ENCODE results near the gene KDELR3. TPM values are rescaled to one million over a fixed set of nuclear protein-coding genes. Genes with fewer than 3 reads are reported as not detected.

KDELR3 gene
- total and polyA plus RNA-seq, 2 experiments from 2014 or later = 5.6 to 5.7 TPM

DNA sequence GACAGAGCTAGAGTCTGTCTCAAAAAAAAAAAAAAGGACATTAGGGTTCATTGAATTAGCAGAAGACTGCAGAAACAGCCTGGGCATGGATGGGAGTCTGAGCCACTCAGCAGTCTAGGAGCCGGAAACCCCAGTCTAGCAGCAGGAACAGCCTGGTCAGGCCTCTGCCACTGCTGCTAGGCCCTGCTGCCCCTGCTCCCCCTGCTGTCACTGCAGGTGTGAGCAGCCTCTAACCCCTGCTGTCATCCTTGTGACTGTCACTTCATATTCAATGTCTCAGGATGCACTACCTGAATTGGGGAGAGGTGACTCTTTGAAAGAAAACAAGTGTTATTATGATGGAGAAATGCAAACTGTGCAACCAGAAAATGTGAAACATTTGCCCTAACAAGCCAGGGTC lies 45.2 kb downstream of the KDELR3 start:
- Histone ChIP-seq H3F3A (replicated peaks; ENCODE audit: low read depth) (peaks cover 13% of the 10 kb centered on the region; the same call in 1 of the 2 replicates), H3K9me2 (ENCODE audit: insufficient read depth) (no peaks in the 10 kb centered on the region), H3K27ac (ENCODE audit: low read depth) (peak overlapping the region; percentile 70; the same call in 1 of the 2 replicates), H3K4me2 (peak overlapping the region; percentile 40), H4K20me1 (replicated peaks; ENCODE audit: insufficient read depth) (no peaks in the 10 kb centered on the region), H3K4me3 (no peak overlapping the region), H3K79me2 (replicated peaks; ENCODE audit: insufficient read depth) (no peaks in the 10 kb centered on the region), H2AFZ (no peak overlapping the region), H3K36me3 (ENCODE audit: insufficient read depth) (no peaks in the 10 kb centered on the region), H3K4me1 (ENCODE audit: insufficient read depth) (peaks cover 23% of the 10 kb centered on the region), H3K27me3 (ENCODE audit: insufficient read depth) (no peaks in the 10 kb centered on the region)
- H3K27ac Mint-ChIP-seq = peak overlapping the region; percentile 87; the same call in 1 of the 2 replicates
- TF ChIP-seq POLR2AphosphoS5 (IDR thresholded peaks at IDR 0.05; ENCODE audit: low read depth) (no peak), REST (IDR thresholded peaks at IDR 0.05; ENCODE audit: unreplicated experiment) (no peak), STAT1 (IDR thresholded peaks at IDR 0.05; ENCODE audit: unreplicated experiment) (no peak), CREB1 (CRISPR knock-in tag; IDR thresholded peaks at IDR 0.05; ENCODE audit: low read depth) (no peak), ZNF114 (CRISPR knock-in tag; IDR thresholded peaks at IDR 0.05) (no peak), EZH2 (IDR thresholded peaks at IDR 0.05; ENCODE audit: low read depth, unreplicated experiment) (no peak), JUNB (IDR thresholded peaks at IDR 0.05; ENCODE audit: unreplicated experiment) (no peak), EZH2phosphoT487 (IDR thresholded peaks at IDR 0.05; ENCODE audit: unreplicated experiment) (no peak), NANOG (IDR thresholded peaks at IDR 0.05; ENCODE audit: borderline replicate concordance) (peak; percentile 19; the same call in 1 of the 2 replicates), ZNF462 (CRISPR knock-in tag; IDR thresholded peaks at IDR 0.05) (no peak), ZNF331 (CRISPR knock-in tag; IDR thresholded peaks at IDR 0.05; ENCODE audit: low read depth) (no peak)
- TF ChIP-seq, protein P1, sequence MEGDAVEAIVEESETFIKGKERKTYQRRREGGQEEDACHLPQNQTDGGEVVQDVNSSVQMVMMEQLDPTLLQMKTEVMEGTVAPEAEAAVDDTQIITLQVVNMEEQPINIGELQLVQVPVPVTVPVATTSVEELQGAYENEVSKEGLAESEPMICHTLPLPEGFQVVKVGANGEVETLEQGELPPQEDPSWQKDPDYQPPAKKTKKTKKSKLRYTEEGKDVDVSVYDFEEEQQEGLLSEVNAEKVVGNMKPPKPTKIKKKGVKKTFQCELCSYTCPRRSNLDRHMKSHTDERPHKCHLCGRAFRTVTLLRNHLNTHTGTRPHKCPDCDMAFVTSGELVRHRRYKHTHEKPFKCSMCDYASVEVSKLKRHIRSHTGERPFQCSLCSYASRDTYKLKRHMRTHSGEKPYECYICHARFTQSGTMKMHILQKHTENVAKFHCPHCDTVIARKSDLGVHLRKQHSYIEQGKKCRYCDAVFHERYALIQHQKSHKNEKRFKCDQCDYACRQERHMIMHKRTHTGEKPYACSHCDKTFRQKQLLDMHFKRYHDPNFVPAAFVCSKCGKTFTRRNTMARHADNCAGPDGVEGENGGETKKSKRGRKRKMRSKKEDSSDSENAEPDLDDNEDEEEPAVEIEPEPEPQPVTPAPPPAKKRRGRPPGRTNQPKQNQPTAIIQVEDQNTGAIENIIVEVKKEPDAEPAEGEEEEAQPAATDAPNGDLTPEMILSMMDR (conservative IDR thresholded peaks at IDR 0.05; ENCODE audit: low read depth in 2 of 2) = peak; percentile 49 to 65
- TF ChIP-seq, protein P2, sequence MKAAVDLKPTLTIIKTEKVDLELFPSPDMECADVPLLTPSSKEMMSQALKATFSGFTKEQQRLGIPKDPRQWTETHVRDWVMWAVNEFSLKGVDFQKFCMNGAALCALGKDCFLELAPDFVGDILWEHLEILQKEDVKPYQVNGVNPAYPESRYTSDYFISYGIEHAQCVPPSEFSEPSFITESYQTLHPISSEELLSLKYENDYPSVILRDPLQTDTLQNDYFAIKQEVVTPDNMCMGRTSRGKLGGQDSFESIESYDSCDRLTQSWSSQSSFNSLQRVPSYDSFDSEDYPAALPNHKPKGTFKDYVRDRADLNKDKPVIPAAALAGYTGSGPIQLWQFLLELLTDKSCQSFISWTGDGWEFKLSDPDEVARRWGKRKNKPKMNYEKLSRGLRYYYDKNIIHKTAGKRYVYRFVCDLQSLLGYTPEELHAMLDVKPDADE (IDR thresholded peaks at IDR 0.05) = no peak
- no peaks in the 10 kb centered on the region for H3K9me3 Mint-ChIP-seq
- peaks cover 34% of the 10 kb centered on the region for H3K4me1 Mint-ChIP-seq
- peaks cover 17% of the 10 kb centered on the region for H3K27me3 Mint-ChIP-seq (ENCODE audit: insufficient read depth, low read depth, poor library complexity)
- H3K4me3 Mint-ChIP-seq = no peak overlapping the region
- DNase-seq (ENCODE audit: low spot score) (peak; percentile 74), ATAC-seq (peak; percentile 92)
- no peaks in the 10 kb centered on the region for H3K36me3 Mint-ChIP-seq (ENCODE audit: low read depth)
